Measurements from ENCODE around the gene SERPING1. TPM values are rescaled to one million over a fixed set of nuclear protein-coding genes. Genes with fewer than 3 reads are reported as not detected.

Gene SERPING1
- polyA plus RNA-seq, 1 experiment, result 119 TPM

- H3K27me3 ChIP-seq (ENCODE audit: control insufficient read depth, insufficient read depth, low read length), result peaks cover 2% of the 10 kb centered on the region; the same call in 1 of the 2 replicates
- POLR2A ChIA-PET, result interaction anchor here (0.6 kb wide), 1 partner anchor 10 kb away, joined by 9 read pairs; no protein-coding TSS in a partner anchor
- DNase-seq (ENCODE audit: low read depth), result no peak
- no peak overlapping the region for H3K4me3 ChIP-seq (ENCODE audit: low read depth, low read length)
- CTCF ChIA-PET, result interaction anchor here (0.9 to 2.3 kb wide), 6 partner anchors 10 to 66 kb away, joined by 3 to 9 read pairs (median 4); partner anchors contain the start of gene UBE2L6
- H3K36me3 ChIP-seq (ENCODE audit: control insufficient read depth, insufficient read depth, low read length), result no peaks in the 10 kb centered on the region
- no peak for TF ChIP-seq CTCF (IDR thresholded peaks at IDR 0.05; ENCODE audit: insufficient read depth, low read depth, low read length)
These were observed 36.8 kb downstream of the SERPING1 start for GRCh38 chr11:57634311-57634710.

GRCh38 chr11:57635246-57635645, 37.8 kb downstream of the SERPING1 start:
- no peak for DNase-seq (ENCODE audit: low read depth)
- peaks cover 2% of the 10 kb centered on the region; the same call in 1 of the 2 replicates for H3K27me3 ChIP-seq (ENCODE audit: control insufficient read depth, insufficient read depth, low read length)
- CTCF ChIA-PET, result interaction anchor here (0.6 to 1.3 kb wide), 5 partner anchors 9 to 285 kb away, joined by 3 to 4 read pairs (median 3); no protein-coding TSS in a partner anchor
- POLR2A ChIA-PET, result interaction anchor here (0.6 kb wide), 1 partner anchor 22 kb away, joined by 4 read pairs; no protein-coding TSS in a partner anchor
- H3K4me3 ChIP-seq (ENCODE audit: low read depth, low read length), result no peak overlapping the region
- no peak for TF ChIP-seq CTCF (IDR thresholded peaks at IDR 0.05; ENCODE audit: insufficient read depth, low read depth, low read length)
- H3K36me3 ChIP-seq (ENCODE audit: control insufficient read depth, insufficient read depth, low read length), result no peaks in the 10 kb centered on the region

GRCh38 chr11:57637626-57638004, 40.1 kb downstream of the SERPING1 start:
- no peak for DNase-seq (ENCODE audit: low read depth)
- peak; percentile 4; the same call in 1 of the 2 replicates for TF ChIP-seq CTCF (IDR thresholded peaks at IDR 0.05; ENCODE audit: insufficient read depth, low read depth, low read length)
- CTCF ChIA-PET, result interaction anchor here (0.8 to 9.6 kb wide), 5 partner anchors 11 to 292 kb away, joined by 3 to 285 read pairs (median 4); partner anchors contain the start of gene UBE2L6
- POLR2A ChIA-PET, result no interaction called here
- Histone ChIP-seq H3K4me3 (ENCODE audit: low read depth, low read length) (peak overlapping the region; percentile 88), H3K27me3 (ENCODE audit: control insufficient read depth, insufficient read depth, low read length) (no peaks in the 10 kb centered on the region; the same call in 1 of the 2 replicates), H3K36me3 (ENCODE audit: control insufficient read depth, insufficient read depth, low read length) (peaks cover 5% of the 10 kb centered on the region)

- DNase-seq (ENCODE audit: low read depth), result peak; percentile 51
- CTCF ChIA-PET, result interaction anchor here (0.7 to 9.6 kb wide), 7 partner anchors 12 to 292 kb away, joined by 3 to 285 read pairs (median 4); partner anchors contain the start of gene UBE2L6
These were observed 40.7 kb downstream of the SERPING1 start for GRCh38 chr11:57638005-57638781.

More at GRCh38 chr11:57638005-57638781, 40.7 kb downstream of the SERPING1 start:
- POLR2A ChIA-PET, result no interaction called here
- Histone ChIP-seq H3K27me3 (ENCODE audit: control insufficient read depth, insufficient read depth, low read length) (no peaks in the 10 kb centered on the region; the same call in 1 of the 2 replicates), H3K4me3 (ENCODE audit: low read depth, low read length) (peak overlapping the region; percentile 88), H3K36me3 (ENCODE audit: control insufficient read depth, insufficient read depth, low read length) (peaks cover 6% of the 10 kb centered on the region)
- no peak for TF ChIP-seq CTCF (IDR thresholded peaks at IDR 0.05; ENCODE audit: insufficient read depth, low read depth, low read length)
